GM19025 (cell line): ENCODE data around the gene ZDHHC8.

Experiments
- ATAC-seq: cut with Tn5 transposase; IDR thresholded peaks from one replicate; pipeline ENCODE4 v1.9.1; 2021; ENCODE audit warnings: mild to moderate bottlenecking, low read depth, moderate library complexity; ENCODE audit not compliant: unreplicated experiment

Gene ZDHHC8

DNA sequence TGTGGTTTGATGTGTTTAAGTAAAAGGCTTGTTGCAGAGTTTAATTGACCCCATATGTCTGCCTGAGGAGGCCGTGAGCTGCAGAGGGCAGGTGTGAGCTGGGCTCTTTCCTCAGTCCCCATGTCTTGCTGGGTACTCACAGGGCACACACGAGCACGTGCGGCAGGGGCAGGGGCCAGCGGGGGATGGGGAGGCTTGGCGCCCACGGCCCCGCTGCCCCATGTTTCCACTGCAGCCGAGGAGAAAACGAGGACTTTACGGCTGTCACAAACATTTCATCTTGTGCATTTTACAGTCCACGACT, 43.9 kb downstream of the ZDHHC8 start:
- ATAC-seq, result no peak

- no peak for ATAC-seq
Observed at GRCh38 chr22:20176421-20177085, 44.9 kb downstream of the ZDHHC8 start.

DNA sequence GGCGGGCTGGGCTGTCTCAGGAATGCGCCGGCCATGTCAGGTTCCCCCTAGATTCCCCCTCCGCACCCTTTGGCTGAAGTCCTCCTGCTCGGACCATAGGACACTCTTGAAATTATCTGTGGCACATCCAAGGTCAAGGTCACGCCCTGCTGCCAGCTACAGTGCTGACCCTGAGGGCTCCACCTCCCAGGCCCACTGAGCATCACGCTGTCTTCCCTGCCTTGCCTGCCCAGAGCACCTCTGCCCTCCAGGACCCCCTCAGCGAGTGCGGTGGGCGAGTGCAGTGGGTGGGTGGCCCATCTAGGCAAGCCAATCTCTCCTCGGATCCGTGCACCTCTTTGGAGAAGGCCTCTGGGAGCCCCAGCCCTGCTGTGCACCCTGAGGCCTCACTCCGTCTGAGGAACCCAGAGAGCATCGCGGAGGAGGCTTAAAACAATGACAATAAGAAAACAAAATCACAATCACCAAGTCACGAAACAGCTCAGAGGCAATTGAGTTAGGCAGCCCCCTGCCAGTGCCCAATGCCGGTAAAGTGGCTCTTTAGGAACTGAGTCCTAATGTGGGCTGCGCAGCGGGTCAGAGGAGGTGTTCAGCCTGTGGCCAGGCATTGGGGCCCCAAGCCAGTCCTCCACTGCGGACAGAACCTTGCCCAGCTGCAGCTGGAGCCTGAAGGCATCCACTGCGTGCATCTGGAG, 45.8 kb downstream of the ZDHHC8 start:
- no peak for ATAC-seq

DNA sequence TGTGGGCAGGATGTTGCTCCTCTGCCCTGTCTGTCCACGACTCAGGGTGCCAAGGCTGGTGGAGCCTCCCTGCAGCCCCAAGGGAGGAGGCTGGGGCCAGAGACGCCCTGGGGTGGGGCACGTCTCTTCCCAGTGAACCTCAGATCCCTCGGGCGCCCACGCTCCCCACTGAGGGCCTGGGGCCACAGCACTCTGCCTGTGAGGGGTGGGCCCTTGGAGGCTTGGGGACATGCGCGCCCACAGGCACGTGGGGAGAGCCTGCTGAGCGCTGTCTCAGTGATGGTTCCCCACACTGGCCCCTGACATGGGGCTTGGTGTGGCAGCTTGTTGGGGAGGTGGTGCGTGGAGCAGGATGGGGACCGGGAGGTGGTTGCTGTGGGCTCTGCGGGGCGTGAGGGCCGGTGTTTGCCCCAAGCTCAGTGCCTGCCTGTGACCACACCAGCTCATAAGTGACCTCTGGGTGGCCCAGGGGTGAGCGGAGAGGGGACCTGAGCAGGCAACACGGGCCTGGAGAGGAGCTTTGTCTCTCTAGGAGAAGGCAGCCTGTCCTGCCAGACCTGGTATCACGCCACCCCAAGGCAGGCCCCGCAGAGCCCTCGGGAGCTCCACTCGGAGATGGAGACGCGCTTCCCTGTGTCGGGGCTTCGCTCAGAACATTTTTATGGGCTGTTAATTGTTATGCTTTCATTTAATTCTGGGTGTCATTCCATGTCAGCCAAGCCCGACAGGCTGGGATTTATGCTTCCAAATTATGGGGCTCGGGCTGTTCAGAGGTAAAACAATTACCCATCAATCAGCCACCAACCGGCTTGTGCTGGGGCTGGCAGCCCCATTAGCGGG, 46.7 kb downstream of the ZDHHC8 start:
- ATAC-seq, result no peak

- ATAC-seq, result no peak
Observed at GRCh38 chr22:20178915-20179227, 47.3 kb downstream of the ZDHHC8 start.

- no peak for ATAC-seq
Observed at GRCh38 chr22:20179455-20180244, 48.0 kb downstream of the ZDHHC8 start.

- ATAC-seq, result no peak
Observed at GRCh38 chr22:20180245-20180630, 48.6 kb downstream of the ZDHHC8 start.

DNA sequence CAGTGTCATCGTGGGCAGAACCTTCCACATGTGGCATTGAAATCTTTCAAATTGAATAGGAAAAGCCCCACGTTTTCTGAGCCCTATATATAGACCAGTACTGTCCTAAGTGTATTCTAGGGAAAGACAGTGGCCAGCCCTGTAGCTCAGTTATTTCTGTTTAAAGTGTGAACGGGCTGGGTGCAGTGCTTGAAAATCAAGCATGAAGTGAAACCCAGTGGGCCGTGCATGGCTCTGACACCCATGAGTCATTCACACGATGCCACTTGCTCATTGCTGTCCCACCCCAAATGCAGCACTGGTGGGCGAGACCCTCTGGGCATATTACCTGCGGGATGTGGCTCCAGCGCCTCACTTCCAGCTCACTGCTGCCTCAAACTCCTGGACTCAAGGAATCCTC, 49.0 kb downstream of the ZDHHC8 start:
- ATAC-seq, result no peak

DNA sequence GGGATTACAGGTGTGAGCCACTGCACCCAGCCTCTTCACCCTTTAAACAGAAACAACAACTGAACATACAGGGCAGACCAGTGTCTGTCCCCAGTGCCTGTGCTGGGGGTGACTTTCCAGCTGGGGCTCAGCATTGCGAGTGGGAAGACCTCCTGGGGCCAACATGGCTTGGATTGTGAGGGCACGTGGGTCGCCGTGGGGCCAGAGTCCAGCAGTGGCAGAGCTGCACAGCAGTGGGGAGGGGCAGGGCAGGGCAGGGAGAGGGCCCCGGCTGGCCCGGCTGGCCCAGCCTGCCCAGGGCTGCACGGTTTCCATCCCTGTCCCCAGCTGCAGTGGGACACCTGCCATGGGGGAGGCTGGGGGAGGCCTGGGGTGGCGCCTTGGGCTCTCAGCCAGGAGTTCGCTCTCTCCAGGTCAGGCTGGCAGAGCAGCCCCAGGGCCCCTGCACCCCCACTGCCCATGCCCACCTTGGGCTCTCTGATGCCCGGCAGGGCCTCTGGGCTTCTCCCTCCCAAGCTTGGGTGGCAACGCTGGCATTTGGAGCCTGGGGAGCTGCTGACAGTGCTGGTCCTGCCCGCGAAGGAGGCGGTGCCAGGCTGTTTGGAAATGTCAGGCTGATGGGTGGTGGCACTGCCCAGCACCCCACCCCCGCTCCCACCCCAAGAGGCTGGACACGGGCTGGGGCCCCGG, 49.7 kb downstream of the ZDHHC8 start:
- ATAC-seq, result no peak

DNA sequence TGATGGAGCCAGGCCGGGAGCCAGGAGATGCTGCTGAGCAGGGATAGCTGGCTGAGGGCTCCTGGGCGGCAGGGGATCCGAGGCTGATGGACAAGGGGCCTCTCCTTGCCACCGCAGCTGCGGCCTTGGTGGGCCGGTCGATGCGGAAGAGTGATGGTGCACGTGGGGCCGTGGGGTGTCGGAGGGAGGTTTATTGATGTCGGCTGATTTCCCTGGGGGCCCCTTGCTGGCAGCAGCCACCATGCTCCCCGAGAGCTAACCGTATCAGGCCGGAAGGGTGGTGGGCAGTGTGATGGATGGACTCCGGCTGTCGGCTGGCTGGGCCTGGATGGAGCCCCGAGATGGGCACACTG, 50.3 kb downstream of the ZDHHC8 start:
- no peak for ATAC-seq

DNA sequence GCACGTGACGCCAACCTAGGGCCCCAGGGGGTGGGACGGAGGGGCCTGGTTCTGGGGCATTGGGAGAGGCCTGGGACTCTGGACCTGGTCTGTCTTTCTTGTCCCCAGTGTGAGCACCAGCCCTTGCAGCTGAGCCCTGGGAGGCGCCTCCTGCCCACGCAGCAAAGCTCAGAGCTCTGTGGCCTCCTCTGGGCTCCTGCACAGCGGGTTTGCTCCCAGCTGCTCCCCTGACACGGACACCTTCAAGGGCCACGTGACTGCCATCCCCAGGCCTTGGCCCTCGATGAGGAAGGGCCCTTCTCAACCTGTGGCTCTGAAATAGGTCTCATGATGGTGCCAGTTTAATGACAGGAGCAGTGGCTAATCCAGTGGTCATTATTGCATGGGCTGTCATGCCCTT, 50.8 kb downstream of the ZDHHC8 start:
- no peak for ATAC-seq

DNA sequence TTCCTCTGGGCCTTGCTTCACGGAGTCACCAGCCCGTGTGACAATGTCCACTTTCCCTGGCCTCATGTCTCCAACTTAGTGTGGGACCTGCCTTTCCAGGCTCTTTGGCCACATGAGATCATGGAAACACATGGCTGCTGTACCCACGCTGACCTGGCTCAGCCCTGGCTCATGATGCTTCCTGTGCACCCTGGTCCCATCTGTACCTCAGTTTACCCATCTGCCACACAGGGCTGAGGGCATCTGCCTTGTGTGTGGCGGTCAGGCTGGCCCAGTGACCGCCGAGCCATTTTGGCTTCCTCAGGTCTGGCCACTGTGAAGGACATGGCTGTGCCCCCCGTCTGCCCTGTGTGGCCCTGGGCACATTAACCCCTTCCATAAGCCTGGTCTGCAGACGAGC, 51.5 kb downstream of the ZDHHC8 start:
- ATAC-seq, result no peak

GRCh38 chr22:20183823-20184222, 52.2 kb downstream of the ZDHHC8 start:
- ATAC-seq, result no peak

- no peak for ATAC-seq
Observed at GRCh38 chr22:20184501-20185165, 53.0 kb downstream of the ZDHHC8 start.

- no peak for ATAC-seq
Observed at GRCh38 chr22:20185750-20186149, 54.1 kb downstream of the ZDHHC8 start.

GRCh38 chr22:20186183-20186870, 54.7 kb downstream of the ZDHHC8 start:
- ATAC-seq, result no peak

- ATAC-seq, result no peak
Observed at GRCh38 chr22:20186871-20187546, 55.4 kb downstream of the ZDHHC8 start.

- ATAC-seq, result no peak
Observed at GRCh38 chr22:20187777-20188566, 56.4 kb downstream of the ZDHHC8 start.
